ENCODE measurements around the gene BLID.
A peak's percentile ranks its signal among the peaks of the same experiment; 100 is the strongest.

The BLID gene

DNA sequence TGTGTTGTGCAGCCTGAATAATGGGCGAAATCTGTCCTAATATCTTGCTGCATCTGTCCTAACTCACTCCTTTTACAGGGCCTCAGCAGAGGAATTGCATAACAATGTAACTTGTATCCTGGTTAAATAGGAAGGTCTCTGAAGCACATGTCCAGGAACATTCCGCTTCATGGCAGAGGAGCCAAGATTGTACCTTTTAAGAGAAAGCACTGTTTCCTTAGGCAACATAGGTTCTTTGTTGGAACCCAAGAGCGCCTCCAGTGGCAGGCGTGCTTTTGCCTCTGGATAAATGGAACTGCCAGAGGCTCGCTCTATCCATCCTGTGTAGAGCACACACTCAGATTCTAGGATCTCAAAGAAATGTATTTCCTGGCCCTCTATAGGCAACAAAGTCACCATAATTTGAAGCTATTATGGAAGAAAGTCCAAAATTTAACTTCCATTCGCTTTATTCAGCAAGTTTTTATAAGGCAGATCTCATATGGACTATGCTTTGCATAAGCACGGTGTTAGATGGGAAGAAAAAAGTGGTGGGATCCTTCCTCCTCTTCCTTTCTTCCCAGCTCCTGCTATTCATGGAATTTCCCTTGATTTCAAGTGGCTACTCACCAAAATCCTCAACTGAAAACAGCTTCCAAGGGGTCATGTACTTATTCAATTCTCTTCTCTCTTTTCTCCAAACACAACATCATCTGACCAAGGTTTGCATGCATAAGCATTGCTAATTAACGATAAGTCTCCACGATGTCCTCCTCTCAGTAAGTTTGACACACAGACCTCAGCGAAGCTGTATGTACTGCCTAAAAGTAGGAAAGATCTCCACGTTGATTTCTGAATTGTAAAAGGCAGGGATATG, at the start of gene BLID:
Gene BLID (minus strand): TSS at position 692 of the 856 bp plus-strand sequence. CDS start 293 bp downstream, at position 399.
- DNase-seq = peak in 4 of 14 donors; percentile 24 to 41 (median 28)

- no peak for DNase-seq
Measured at GRCh38 chr11:122163053-122163819, 47.2 kb upstream of the BLID start.

DNA sequence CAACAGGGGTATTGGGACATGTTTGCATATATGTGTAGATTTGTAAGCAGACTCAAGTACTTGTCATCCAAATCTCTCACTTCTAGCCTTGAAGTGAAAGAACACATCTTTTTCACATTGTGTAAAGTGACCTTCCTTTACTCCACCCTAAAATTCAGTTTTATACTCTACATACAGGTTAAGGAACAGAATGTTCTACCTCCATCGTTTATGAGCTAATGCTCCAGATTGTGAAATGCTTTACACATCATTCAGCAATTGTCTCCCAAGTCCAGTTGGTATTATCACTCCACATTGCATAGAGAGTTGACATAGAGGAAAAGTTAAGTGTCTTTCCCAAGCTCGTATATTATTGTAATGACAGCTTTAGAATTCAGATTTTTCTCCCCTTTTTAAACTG, 46.1 kb upstream of the BLID start:
- no peak for DNase-seq

GRCh38 chr11:122160841-122161590, 45.0 kb upstream of the BLID start:
- DNase-seq = no peak

GRCh38 chr11:122159861-122160260, 43.8 kb upstream of the BLID start:
- peak in 1 of 14 donors; percentile 41 for DNase-seq

GRCh38 chr11:122159173-122159721, 43.2 kb upstream of the BLID start:
- peak in 6 of 14 donors; percentile 27 to 65 (median 48) for DNase-seq

GRCh38 chr11:122158171-122158570, 42.2 kb upstream of the BLID start:
- DNase-seq = no peak

GRCh38 chr11:122157653-122158161, 41.7 kb upstream of the BLID start:
- DNase-seq = no peak

- peak in 4 of 14 donors; percentile 46 to 80 (median 54) for DNase-seq
Measured at GRCh38 chr11:122156940-122157382, 40.9 kb upstream of the BLID start.

- DNase-seq = peak in 3 of 14 donors; percentile 7 to 48 (median 29)
Measured at GRCh38 chr11:122155765-122156527, 39.9 kb upstream of the BLID start.

GRCh38 chr11:122154994-122155393, 39.0 kb upstream of the BLID start:
- DNase-seq = no peak

GRCh38 chr11:122154227-122154626, 38.2 kb upstream of the BLID start:
- DNase-seq = no peak

DNA sequence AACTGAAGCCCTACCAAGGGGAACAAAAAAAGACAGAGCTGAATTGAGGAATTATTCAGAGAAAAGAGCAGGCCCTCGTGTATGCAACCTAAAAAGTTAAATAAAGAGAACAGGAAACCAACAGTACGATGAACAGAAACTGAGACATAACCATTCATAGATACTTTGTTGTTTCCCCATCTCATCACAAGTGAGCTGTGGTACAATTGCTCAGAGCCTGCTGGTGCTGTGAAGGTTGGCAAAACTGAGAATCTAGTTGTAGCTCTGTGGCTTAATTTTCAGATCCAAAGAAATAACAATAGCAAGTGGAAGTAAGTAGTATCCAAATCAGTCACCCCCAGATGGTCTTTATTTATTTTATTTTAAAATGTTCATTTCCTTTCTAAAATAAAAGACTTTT, 37.7 kb upstream of the BLID start:
- DNase-seq = peak in 1 of 14 donors; percentile 12

- no peak for DNase-seq
Measured at GRCh38 chr11:122150216-122151124, 34.5 kb upstream of the BLID start.

DNA sequence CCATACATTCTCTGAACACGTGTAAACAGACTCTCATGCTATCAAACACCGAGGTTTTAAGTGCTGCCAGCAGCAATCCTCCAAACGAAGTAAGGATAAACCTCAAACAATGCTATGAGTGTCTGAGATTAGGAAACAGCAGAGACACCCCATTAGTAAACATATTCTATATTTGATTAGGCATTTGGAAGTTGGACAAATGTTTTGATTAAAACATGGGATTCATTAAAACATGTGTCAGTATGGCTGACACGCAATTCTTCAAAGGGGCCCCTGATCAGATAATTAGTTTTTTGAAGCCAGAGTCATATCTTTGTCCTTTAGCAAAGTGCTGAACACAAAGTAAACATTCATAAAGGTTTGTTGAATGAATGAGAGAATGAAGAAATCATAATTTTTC, 33.2 kb upstream of the BLID start:
- no peak for DNase-seq

GRCh38 chr11:122146475-122146874, 30.5 kb upstream of the BLID start:
- no peak for DNase-seq

DNA sequence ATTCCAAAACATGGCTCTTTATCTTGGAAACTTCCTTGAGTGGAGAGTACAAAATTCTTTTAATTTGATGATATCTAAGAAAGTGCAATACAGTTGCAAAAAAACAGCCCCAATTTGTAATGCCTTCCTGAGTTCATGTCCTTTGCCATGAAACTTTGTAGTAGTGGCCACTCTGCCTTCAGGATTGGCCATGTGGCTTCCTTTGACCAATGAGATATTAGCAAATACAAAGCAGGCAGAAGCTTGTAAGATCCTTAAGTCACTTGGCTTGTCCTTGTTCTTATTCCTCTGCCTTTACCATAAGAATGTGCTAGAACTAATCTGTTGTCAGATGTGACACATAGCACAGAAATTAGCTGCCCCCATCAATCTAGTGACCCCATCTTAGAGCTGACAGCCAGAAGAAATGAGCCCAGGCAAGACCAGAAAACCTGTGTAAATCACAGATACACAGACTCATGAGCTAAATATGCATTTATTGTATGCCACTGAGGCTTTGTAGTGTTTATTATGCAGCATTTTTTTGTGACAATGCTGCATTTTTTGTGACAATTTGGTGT, 29.8 kb upstream of the BLID start:
- DNase-seq = no peak

DNA sequence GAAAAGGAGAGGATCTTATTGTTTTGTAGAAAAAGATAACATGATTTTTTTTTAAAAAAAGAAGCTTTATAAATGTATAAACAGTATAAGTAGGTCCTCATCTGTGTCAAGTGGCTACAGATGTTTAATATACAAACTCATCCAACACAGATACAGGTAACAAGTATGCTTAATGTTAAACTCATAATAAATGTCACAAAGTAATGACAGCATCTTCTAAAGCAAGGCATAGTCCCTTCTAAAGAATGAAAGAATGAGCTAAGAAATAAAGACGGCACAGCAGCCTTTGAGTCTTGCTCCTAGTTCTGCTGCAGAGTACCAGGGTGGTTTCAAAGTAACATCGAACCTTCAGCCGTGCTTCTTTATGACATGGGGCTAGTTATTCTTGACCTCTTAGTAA, 28.7 kb upstream of the BLID start:
- no peak for DNase-seq

GRCh38 chr11:122141725-122142124, 25.7 kb upstream of the BLID start:
- peak in 2 of 14 donors; percentile 25 to 28 for DNase-seq

DNA sequence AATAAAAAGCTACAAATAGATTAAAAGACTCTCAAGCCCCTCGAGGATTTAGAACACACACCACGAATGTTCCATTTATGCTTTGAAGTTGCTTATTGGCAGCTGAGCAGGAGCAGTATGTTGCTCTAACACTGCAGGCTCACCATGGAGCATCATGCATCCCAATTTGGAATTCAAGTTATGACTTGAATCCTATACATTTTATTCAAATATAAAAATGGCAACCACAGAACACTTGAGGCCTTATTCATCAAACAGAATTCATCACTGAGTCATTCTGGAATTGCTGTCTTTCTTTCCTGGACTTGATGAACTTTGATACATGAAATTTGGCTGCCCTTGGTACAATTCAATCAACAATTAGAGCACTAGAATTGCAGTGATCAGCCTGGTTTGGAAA, 24.5 kb upstream of the BLID start:
- no peak for DNase-seq

Data from C1 segment of cervical spinal cord (tissue), 14 donors.